ENCODE measurements around the gene AFTPH. TPM values are rescaled to one million over a fixed set of nuclear protein-coding genes. Genes with fewer than 3 reads are reported as not detected.

The AFTPH gene
- polyA plus RNA-seq, 3 donors: 22.3 to 28.6 (median 28.4) TPM

DNA sequence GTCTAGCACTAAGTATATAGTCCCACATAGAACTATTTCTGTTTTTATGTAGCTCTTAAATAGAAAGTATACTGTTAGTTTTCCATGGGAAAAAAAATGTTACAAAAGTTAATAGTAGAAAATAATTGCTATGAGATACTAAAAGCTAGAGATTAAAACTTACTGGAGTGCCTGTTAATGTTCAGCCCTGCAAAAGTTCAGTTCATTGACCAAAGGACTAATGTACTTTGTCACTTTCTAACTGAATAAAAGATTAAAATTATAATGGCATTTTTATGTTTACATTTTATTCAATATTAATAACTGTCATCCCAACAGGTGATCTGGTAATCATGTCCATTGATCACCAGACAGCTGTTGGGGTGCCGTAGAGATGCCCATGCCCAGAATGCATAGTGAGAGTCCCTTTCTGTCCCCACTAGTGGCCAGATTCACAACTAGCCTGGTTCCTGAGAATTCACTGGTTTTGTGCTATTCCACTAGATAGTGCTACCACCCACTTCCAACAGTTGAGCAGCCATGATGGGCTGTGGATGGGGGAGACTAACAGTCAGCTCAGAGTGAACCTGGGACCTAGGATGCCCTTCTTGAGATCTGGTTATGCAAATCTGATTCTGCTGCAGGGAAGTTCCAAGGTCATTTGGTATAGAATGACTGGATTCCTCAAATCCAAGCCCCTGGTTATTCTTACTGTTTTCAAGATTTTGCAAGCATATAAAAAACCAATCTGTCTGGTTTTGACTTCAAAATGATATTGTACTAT lies 57.8 kb downstream of the AFTPH start:
- DNase-seq: no peak
- H3K27ac Mint-ChIP-seq: no peak overlapping the region
- Histone ChIP-seq H2AFZ (ENCODE audit: insufficient read depth, low read depth, low read length, poor library complexity, severe bottlenecking) (no peak overlapping the region), H3K27ac (ENCODE audit: low read depth in 1 of 2, low read length in 2 of 2) (no peak overlapping the region), H3K4me1 (ENCODE audit: control insufficient read depth in 1 of 2, insufficient read depth in 2 of 2, low read length in 2 of 2) (peaks cover 5% of the 10 kb centered on the region in 2 donors), H3K4me2 (replicated peaks; ENCODE audit: extremely low read depth, low read length, poor library complexity, severe bottlenecking) (no peak overlapping the region), H3K36me3 (replicated peaks in 1 of 2; ENCODE audit: control insufficient read depth in 1 of 2, insufficient read depth in 2 of 2, low read length in 2 of 2) (peaks cover 79 to 95% of the 10 kb centered on the region in 2 donors), H3K79me2 (ENCODE audit: insufficient read depth, low read length) (no peaks in the 10 kb centered on the region), H3K4me3 (replicated peaks in 1 of 3; ENCODE audit: low read depth in 2 of 3, low read length in 3 of 3) (no peak overlapping the region), H3K27me3 (ENCODE audit: control insufficient read depth in 2 of 2, insufficient read depth in 2 of 2, low read length in 2 of 2) (no peaks in the 10 kb centered on the region), H3K9ac (ENCODE audit: insufficient read depth, low read length, poor library complexity, severe bottlenecking) (no peak overlapping the region), H3K9me3 (replicated peaks in 1 of 2; ENCODE audit: control insufficient read depth in 1 of 2, insufficient read depth in 1 of 2, low read length in 2 of 2) (no peaks in the 10 kb centered on the region), H4K20me1 (ENCODE audit: insufficient read depth, low read length) (peaks cover 17% of the 10 kb centered on the region)
- intact Hi-C loops (cut with micrococcal nuclease): loop anchor here in 1 of 2 donors (10.0 kb wide), 1 partner anchor 463 kb away; no protein-coding TSS in a partner anchor
- H3K9me3 Mint-ChIP-seq: no peaks in the 10 kb centered on the region
- H3K4me1 Mint-ChIP-seq: peaks cover 5% of the 10 kb centered on the region
- H3K36me3 Mint-ChIP-seq: peaks cover 65 to 75% of the 10 kb centered on the region in 2 donors
- H3K27me3 Mint-ChIP-seq (ENCODE audit: low read depth in 3 of 3): no peaks in the 10 kb centered on the region
- TF ChIP-seq, protein P1, sequence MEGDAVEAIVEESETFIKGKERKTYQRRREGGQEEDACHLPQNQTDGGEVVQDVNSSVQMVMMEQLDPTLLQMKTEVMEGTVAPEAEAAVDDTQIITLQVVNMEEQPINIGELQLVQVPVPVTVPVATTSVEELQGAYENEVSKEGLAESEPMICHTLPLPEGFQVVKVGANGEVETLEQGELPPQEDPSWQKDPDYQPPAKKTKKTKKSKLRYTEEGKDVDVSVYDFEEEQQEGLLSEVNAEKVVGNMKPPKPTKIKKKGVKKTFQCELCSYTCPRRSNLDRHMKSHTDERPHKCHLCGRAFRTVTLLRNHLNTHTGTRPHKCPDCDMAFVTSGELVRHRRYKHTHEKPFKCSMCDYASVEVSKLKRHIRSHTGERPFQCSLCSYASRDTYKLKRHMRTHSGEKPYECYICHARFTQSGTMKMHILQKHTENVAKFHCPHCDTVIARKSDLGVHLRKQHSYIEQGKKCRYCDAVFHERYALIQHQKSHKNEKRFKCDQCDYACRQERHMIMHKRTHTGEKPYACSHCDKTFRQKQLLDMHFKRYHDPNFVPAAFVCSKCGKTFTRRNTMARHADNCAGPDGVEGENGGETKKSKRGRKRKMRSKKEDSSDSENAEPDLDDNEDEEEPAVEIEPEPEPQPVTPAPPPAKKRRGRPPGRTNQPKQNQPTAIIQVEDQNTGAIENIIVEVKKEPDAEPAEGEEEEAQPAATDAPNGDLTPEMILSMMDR (IDR thresholded peaks at IDR 0.05): no peak
- H3K4me3 Mint-ChIP-seq: no peak overlapping the region
- 100% methylated on average over 1 of the region's 1 CpG for WGBS (ENCODE audit: insufficient coverage)

DNA sequence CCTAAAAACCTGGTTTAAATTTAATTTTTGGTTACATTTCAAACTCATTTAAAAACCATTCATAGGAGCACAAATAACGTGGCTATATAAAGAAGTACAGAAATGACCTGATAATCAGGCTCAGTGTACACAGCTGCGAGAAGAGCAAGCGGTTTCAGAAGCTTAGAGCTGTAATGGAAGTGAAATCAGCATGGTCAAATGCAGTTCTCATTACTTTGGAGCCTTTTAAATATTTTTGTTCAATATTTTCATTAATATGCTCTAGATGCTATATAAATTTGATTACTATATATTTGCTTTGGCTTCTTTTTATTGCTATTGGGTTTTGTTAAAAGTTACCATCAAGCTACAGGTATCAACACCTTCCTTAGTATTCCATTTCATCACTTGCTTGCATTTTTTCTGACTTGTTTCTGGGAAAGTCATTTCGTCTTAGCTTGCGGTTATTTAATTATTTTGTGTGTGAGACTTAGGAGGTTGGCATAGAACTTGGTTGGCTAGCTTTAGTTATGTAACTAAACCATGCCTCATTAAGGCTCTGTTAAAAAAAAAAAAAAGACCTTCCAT lies 58.7 kb downstream of the AFTPH start:
- H3K4me1 Mint-ChIP-seq: peaks cover 14% of the 10 kb centered on the region
- H3K9ac ChIP-seq (ENCODE audit: insufficient read depth, low read length, poor library complexity, severe bottlenecking): no peak overlapping the region
- intact Hi-C loops (cut with micrococcal nuclease): loop anchor here in 1 of 2 donors (10.0 kb wide), 1 partner anchor 462 kb away; no protein-coding TSS in a partner anchor
- no peaks in the 10 kb centered on the region for H3K9me3 Mint-ChIP-seq
- no CpG with 5 or more reads among the region's 5 CpGs for WGBS (ENCODE audit: insufficient coverage)
- no peak overlapping the region for H3K27ac Mint-ChIP-seq
- H3K4me3 ChIP-seq (replicated peaks in 1 of 3; ENCODE audit: low read depth in 2 of 3, low read length in 3 of 3): no peak overlapping the region
- peaks cover 70 to 86% of the 10 kb centered on the region in 2 donors for H3K36me3 ChIP-seq (replicated peaks in 1 of 2; ENCODE audit: control insufficient read depth in 1 of 2, insufficient read depth in 2 of 2, low read length in 2 of 2)
- H3K27me3 ChIP-seq (ENCODE audit: control insufficient read depth in 2 of 2, insufficient read depth in 2 of 2, low read length in 2 of 2): no peaks in the 10 kb centered on the region
- peaks cover 58 to 67% of the 10 kb centered on the region in 2 donors for H3K36me3 Mint-ChIP-seq
- TF ChIP-seq, protein P1 (IDR thresholded peaks at IDR 0.05): no peak
- H3K79me2 ChIP-seq (ENCODE audit: insufficient read depth, low read length): no peaks in the 10 kb centered on the region
- H3K4me2 ChIP-seq (replicated peaks; ENCODE audit: extremely low read depth, low read length, poor library complexity, severe bottlenecking): no peak overlapping the region
- no peak overlapping the region for H3K27ac ChIP-seq (ENCODE audit: low read depth in 1 of 2, low read length in 2 of 2)
- H3K9me3 ChIP-seq (replicated peaks in 1 of 2; ENCODE audit: control insufficient read depth in 1 of 2, insufficient read depth in 1 of 2, low read length in 2 of 2): no peaks in the 10 kb centered on the region
- H3K4me3 Mint-ChIP-seq: no peak overlapping the region
- no peak for DNase-seq
- H3K4me1 ChIP-seq (ENCODE audit: control insufficient read depth in 1 of 2, insufficient read depth in 2 of 2, low read length in 2 of 2): peaks cover 13 to 14% of the 10 kb centered on the region in 2 donors
- H3K27me3 Mint-ChIP-seq (ENCODE audit: low read depth in 3 of 3): no peaks in the 10 kb centered on the region
- no peak overlapping the region for H2AFZ ChIP-seq (ENCODE audit: insufficient read depth, low read depth, low read length, poor library complexity, severe bottlenecking)
- peaks cover 16% of the 10 kb centered on the region for H4K20me1 ChIP-seq (ENCODE audit: insufficient read depth, low read length)
